ENCODE data around the gene CEP350. TPM values are rescaled to one million over a fixed set of nuclear protein-coding genes. Genes with fewer than 3 reads are reported as not detected.

The CEP350 gene
- total RNA-seq, 1 experiment from 2014 or later, result 41.1 TPM

DNA sequence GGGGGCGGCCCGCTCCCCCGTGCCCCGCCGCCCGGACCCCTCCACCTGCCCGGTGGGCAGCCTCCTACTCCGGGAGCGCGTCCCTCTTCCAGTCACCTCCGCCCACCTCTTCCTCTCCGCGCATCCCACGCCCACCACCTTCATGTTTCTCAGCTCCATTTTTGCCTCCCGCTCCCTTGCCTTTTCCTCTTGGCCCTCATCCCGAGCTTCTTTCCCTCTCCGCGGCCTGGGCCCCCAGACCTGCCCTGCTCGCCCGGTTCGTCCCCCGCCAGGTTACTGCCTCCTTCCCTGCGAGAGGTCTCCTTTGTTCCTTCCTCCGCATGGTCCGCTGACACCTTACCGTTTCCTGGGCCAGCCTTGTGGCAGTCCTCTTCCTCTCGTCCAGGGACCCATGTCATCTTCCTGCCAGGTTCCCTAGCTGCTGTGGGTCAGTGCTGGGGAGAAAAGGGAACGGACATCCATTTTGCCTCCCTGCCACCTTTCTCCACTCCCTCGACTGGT is 200.6 kb downstream of the CEP350 start:
- Histone ChIP-seq H3K9me3 (ENCODE audit: control insufficient read depth, insufficient read depth, low read depth, low read length) (no peaks in the 10 kb centered on the region), H3K4me3 (ENCODE audit: low read depth in 2 of 2, low read length in 2 of 2) (peak overlapping the region; percentile 85), H3K27ac (ENCODE audit: low read length) (peak overlapping the region; percentile 79), H3K36me3 (ENCODE audit: control insufficient read depth, insufficient read depth, low read length) (peaks cover 2% of the 10 kb centered on the region; the same call in 1 of the 2 replicates), H3K27me3 (ENCODE audit: control insufficient read depth, insufficient read depth, low read length) (no peaks in the 10 kb centered on the region), H3K4me1 (ENCODE audit: control insufficient read depth, insufficient read depth, low read length) (peaks cover 36% of the 10 kb centered on the region)
- ChIA-PET CTCF (interaction anchor here (0.9 kb wide), 1 partner anchor 13 kb away, joined by 4 read pairs; no protein-coding TSS in a partner anchor), POLR2A (no interaction called here)
- TF ChIP-seq, protein P1, sequence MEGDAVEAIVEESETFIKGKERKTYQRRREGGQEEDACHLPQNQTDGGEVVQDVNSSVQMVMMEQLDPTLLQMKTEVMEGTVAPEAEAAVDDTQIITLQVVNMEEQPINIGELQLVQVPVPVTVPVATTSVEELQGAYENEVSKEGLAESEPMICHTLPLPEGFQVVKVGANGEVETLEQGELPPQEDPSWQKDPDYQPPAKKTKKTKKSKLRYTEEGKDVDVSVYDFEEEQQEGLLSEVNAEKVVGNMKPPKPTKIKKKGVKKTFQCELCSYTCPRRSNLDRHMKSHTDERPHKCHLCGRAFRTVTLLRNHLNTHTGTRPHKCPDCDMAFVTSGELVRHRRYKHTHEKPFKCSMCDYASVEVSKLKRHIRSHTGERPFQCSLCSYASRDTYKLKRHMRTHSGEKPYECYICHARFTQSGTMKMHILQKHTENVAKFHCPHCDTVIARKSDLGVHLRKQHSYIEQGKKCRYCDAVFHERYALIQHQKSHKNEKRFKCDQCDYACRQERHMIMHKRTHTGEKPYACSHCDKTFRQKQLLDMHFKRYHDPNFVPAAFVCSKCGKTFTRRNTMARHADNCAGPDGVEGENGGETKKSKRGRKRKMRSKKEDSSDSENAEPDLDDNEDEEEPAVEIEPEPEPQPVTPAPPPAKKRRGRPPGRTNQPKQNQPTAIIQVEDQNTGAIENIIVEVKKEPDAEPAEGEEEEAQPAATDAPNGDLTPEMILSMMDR (IDR thresholded peaks at IDR 0.05), result no peak
- TF ChIP-seq POLR2AphosphoS5 (IDR thresholded peaks at IDR 0.05; ENCODE audit: low read depth, low read length) (no peak), SIN3A (IDR thresholded peaks at IDR 0.05; ENCODE audit: borderline replicate concordance, insufficient read depth, low read depth, low read length) (no peak), TCF7L2 (IDR thresholded peaks at IDR 0.05; ENCODE audit: low read depth, low read length) (no peak)
- TF ChIP-seq, protein P2, sequence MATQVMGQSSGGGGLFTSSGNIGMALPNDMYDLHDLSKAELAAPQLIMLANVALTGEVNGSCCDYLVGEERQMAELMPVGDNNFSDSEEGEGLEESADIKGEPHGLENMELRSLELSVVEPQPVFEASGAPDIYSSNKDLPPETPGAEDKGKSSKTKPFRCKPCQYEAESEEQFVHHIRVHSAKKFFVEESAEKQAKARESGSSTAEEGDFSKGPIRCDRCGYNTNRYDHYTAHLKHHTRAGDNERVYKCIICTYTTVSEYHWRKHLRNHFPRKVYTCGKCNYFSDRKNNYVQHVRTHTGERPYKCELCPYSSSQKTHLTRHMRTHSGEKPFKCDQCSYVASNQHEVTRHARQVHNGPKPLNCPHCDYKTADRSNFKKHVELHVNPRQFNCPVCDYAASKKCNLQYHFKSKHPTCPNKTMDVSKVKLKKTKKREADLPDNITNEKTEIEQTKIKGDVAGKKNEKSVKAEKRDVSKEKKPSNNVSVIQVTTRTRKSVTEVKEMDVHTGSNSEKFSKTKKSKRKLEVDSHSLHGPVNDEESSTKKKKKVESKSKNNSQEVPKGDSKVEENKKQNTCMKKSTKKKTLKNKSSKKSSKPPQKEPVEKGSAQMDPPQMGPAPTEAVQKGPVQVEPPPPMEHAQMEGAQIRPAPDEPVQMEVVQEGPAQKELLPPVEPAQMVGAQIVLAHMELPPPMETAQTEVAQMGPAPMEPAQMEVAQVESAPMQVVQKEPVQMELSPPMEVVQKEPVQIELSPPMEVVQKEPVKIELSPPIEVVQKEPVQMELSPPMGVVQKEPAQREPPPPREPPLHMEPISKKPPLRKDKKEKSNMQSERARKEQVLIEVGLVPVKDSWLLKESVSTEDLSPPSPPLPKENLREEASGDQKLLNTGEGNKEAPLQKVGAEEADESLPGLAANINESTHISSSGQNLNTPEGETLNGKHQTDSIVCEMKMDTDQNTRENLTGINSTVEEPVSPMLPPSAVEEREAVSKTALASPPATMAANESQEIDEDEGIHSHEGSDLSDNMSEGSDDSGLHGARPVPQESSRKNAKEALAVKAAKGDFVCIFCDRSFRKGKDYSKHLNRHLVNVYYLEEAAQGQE (IDR thresholded peaks at IDR 0.05; ENCODE audit: insufficient read depth in 1 of 2, low read depth in 2 of 2, low read length in 1 of 2), result no peak
- ATAC-seq, result peak; percentile 21
- in situ Hi-C loops (cut with HindIII; ENCODE audit: low pct_unique_long_range_greater_than_20kb, low sequenced_read_pairs) (no loop called here), intact Hi-C loops (cut with micrococcal nuclease; ENCODE audit: unreplicated experiment) (no loop called here)
- no TSS peak for BruUV-seq (replicated peaks)
- no peak for DNase-seq (ENCODE audit: low read depth, low spot score)

DNA sequence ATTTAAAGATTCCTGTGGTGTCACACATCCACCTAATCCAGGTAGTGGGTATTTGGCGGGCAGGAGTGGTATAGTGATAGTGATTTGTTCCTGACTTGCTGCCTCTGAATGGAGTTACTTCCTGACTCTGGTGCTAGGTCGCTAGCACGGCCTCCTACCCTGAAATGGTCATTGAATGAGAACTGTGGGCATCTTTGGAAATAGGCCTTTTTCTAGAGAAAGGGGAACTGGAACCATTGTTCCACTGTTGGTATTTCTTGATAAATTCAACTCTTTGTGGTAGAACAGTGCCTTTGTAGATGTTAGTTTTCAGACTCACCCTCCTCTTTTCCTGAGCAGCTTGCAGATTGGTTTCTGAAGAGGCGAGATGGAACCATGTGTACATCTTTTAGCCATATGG is 201.6 kb downstream of the CEP350 start:
- no peak for ATAC-seq
- Histone ChIP-seq H3K36me3 (ENCODE audit: control insufficient read depth, insufficient read depth, low read length) (peaks cover 2% of the 10 kb centered on the region; the same call in 1 of the 2 replicates), H3K27ac (ENCODE audit: low read length) (peak overlapping the region; percentile 79; the same call in 1 of the 2 replicates), H3K27me3 (ENCODE audit: control insufficient read depth, insufficient read depth, low read length) (no peaks in the 10 kb centered on the region), H3K4me3 (ENCODE audit: low read depth in 2 of 2, low read length in 2 of 2) (peak overlapping the region; percentile 23 to 85), H3K4me1 (ENCODE audit: control insufficient read depth, insufficient read depth, low read length) (peaks cover 35% of the 10 kb centered on the region), H3K9me3 (ENCODE audit: control insufficient read depth, insufficient read depth, low read depth, low read length) (no peaks in the 10 kb centered on the region)
- in situ Hi-C loops (cut with HindIII; ENCODE audit: low pct_unique_long_range_greater_than_20kb, low sequenced_read_pairs), result no loop called here
- CTCF ChIA-PET, result no interaction called here
- intact Hi-C loops (cut with micrococcal nuclease; ENCODE audit: unreplicated experiment), result no loop called here
- POLR2A ChIA-PET, result no interaction called here
- BruUV-seq (replicated peaks), result no TSS peak
- TF ChIP-seq, protein P1 (IDR thresholded peaks at IDR 0.05), result no peak
- TF ChIP-seq, protein P2 (IDR thresholded peaks at IDR 0.05; ENCODE audit: insufficient read depth in 1 of 2, low read depth in 2 of 2, low read length in 1 of 2), result no peak
- TF ChIP-seq SIN3A (IDR thresholded peaks at IDR 0.05; ENCODE audit: borderline replicate concordance, insufficient read depth, low read depth, low read length) (no peak), POLR2AphosphoS5 (IDR thresholded peaks at IDR 0.05; ENCODE audit: low read depth, low read length) (no peak), TCF7L2 (IDR thresholded peaks at IDR 0.05; ENCODE audit: low read depth, low read length) (no peak)
- DNase-seq (ENCODE audit: low read depth, low spot score), result no peak
